Fibroblast of the aortic adventitia (primary cell): Measurements from ENCODE around the gene LRBA. TPM values are rescaled to one million over a fixed set of nuclear protein-coding genes. Genes with fewer than 3 reads are reported as not detected.

ENCODE experiments used
- DNase-seq: peaks from one replicate; pipeline ENCODE4 v3.0.0-alpha.2; 2010; ENCODE audit warnings: low read depth
- H3K4me3 ChIP-seq: 2 replicates; pipeline ENCODE4 v1.5.1; 2011; ENCODE audit warnings: low read depth, mild to moderate bottlenecking, control low read depth, low read length, moderate library complexity
- total RNA-seq: library from RNA; depleted of rRNA; stranded (reverse); fragments of >200 nt; gene quantifications from 2 replicates; pipeline ENCODE4 v1.2.3, GENCODE V29; 2012; ENCODE audit warnings: low replicate concordance
- TF ChIP-seq, protein P1 (sequence below): IDR thresholded peaks from 2 replicates; pipeline ENCODE4 v1.5.1; 2011; ENCODE audit warnings: mild to moderate bottlenecking, low read length, control low read depth, inconsistent platforms; ENCODE audit not compliant: insufficient read depth

Gene LRBA
- total RNA-seq, 1 donor: 45.8 TPM

DNA sequence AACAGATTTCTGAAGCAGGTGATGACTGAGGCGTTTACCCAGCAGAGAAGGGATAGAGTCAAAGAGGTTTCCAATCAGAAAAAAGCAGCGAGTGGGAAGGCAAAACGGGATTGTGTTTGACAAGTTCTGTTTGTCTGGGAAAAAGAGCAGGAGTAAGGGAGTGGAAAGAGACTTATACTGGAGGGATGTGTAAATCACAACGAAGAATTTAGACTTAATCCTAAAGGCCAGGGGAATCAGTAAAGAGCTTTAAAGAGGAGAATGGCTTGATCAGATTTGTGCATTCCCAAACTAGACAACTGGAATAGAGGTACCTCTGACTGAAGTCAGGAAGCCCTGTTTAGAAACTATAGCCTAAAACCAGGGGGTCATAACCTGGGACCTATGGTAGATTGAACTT lies 31.5 kb upstream of the LRBA start:
- no peak overlapping the region for H3K4me3 ChIP-seq
- DNase-seq: no peak
- TF ChIP-seq, protein P1, sequence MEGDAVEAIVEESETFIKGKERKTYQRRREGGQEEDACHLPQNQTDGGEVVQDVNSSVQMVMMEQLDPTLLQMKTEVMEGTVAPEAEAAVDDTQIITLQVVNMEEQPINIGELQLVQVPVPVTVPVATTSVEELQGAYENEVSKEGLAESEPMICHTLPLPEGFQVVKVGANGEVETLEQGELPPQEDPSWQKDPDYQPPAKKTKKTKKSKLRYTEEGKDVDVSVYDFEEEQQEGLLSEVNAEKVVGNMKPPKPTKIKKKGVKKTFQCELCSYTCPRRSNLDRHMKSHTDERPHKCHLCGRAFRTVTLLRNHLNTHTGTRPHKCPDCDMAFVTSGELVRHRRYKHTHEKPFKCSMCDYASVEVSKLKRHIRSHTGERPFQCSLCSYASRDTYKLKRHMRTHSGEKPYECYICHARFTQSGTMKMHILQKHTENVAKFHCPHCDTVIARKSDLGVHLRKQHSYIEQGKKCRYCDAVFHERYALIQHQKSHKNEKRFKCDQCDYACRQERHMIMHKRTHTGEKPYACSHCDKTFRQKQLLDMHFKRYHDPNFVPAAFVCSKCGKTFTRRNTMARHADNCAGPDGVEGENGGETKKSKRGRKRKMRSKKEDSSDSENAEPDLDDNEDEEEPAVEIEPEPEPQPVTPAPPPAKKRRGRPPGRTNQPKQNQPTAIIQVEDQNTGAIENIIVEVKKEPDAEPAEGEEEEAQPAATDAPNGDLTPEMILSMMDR: no peak

- TF ChIP-seq, protein P1: no peak
- no peak overlapping the region for H3K4me3 ChIP-seq
- no peak for DNase-seq
Observed at GRCh38 chr4:151045907-151046306, 30.8 kb upstream of the LRBA start.

DNA sequence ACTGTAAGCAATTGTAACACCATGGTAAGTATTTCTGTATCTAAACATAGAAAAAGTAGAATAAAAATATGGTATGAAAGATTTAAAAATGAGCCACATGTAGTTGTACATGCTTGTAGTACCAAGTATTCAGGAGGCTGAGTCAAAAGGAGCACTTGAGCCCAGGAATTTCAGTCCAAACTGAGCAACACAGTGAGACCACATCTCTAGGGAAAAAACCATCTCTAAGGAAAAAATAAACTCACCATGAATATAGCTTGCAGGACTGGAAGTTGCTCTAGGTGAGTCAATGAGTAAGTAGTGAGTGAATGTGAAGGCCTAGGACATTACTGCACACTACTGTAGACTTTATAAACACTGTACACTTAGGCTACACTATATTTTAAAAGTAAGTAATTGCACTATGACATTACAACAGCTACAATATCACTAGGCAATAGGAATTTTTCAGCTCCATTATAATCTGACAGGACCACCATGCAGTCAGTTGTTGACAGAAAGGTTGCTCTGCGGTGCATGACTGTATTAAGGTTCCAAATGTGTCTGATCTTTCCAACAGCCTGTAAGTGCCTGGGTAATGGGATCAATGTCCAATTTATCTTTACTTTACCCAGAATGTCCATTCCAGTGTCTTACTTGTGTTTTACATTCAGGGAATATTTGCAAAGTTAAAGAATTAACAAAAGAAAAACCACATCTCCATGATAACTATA lies 28.9 kb upstream of the LRBA start:
- DNase-seq: no peak
- TF ChIP-seq, protein P1: no peak
- H3K4me3 ChIP-seq: no peak overlapping the region

DNA sequence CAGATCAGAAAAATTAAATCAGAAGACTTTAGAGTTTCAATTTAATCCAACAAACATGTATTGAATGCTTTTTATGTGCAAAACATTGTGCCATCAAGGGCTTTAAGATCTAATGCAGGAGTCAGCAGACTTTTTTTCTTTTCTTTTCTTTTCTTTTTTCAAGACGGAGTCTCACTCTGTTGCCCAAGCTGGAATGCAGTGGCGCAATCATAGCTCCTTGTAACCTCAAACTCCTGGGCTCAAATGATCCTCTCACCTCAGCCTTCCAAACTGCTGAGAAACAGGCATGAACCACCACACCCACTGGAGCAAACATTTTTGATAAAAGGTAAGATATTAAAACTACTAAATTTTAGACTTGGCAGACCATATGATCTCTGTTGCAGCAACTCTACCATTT lies 24.6 kb upstream of the LRBA start:
- H3K4me3 ChIP-seq: no peak overlapping the region
- no peak for DNase-seq
- TF ChIP-seq, protein P1: no peak

- no peak for DNase-seq
- no peak overlapping the region for H3K4me3 ChIP-seq
- TF ChIP-seq, protein P1: no peak
Observed at GRCh38 chr4:151038452-151039157, 23.5 kb upstream of the LRBA start.

GRCh38 chr4:151035911-151036310 lies 20.8 kb upstream of the LRBA start:
- TF ChIP-seq, protein P1: no peak

DNA sequence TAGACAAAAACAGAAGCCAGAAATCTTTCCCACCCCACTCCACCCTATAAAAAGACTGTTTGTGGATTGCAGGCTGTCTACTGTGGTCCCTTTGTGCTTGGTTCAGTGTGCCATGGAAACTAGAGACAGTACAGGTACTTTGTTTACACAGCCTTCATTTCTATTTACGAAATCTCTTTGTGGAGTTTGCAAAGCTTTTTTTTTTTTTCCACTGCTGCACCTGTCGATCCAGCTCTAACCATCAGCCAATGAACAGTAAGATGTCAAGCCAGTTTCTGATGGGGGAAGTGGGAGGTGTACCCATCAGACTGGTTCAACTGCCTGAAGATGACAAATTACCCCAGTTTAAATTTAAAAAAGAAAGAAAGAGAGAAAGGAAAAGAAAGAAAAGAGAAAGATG lies 20.2 kb upstream of the LRBA start:
- H3K4me3 ChIP-seq: no peak overlapping the region
- TF ChIP-seq, protein P1: no peak
- no peak for DNase-seq

More at GRCh38 chr4:151035911-151036310, 20.8 kb upstream of the LRBA start:
- DNase-seq: no peak
- H3K4me3 ChIP-seq: no peak overlapping the region
